EH (cell line): ENCODE measurements around the gene TRPT1.

Source experiments
- DNase-seq: peaks from one replicate; pipeline ENCODE4 v3.0.0-alpha.2; 2015; ENCODE audit warnings: low read depth

The TRPT1 gene

DNA sequence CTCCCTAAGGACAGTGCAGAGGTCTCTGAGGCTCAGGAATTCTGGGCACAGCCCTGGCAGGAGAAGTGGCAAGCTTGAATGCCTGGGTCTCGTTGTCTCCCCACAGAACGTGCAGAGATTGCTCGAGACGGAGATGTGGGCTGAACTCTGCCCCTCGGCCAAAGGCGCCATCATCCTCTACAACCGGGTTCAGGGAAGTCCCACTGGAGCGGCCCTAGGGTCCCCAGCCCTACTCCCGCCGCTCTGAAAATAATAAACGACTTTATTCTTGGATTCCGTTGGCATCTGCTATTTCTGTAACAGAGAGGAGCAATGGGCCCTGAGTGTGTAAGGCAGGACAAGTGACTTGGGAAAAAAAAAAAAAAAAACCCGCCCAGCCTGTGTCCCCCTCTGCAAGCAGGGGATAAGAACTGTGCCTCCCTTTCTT lies 3.8 kb upstream of the TRPT1 start:
- DNase-seq = no peak

DNA sequence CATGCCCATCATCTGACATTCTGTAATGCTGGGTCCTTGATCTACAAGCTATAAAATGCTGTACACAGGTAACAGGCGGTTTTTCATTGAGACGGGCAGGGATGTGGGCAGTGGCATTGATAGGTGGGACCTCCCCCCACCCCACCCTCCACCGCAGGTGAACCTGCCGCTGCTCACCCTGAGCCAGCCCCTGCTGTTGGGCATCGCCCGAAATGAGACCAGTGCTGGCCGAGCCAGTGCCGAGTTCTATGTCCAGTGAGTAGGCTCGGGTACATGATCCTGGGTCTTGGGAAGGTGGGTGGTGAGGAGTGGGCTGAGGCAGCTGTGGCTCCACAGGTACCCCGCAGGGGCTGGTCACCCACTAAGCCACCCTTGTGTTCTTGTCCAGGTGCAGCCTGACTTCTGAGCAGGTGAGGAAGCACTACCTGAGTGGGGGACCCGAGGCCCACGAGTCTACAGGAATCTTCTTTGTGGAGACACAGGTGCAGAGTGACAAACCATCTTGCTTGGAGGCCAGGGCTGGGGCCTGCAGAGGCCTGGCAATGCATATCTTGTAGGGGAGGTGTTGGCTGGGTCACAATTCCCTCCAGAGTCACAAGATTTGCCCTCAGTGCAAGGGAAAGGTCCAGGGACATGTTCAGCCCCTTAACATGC lies 3.2 kb upstream of the TRPT1 start:
- no peak for DNase-seq

DNA sequence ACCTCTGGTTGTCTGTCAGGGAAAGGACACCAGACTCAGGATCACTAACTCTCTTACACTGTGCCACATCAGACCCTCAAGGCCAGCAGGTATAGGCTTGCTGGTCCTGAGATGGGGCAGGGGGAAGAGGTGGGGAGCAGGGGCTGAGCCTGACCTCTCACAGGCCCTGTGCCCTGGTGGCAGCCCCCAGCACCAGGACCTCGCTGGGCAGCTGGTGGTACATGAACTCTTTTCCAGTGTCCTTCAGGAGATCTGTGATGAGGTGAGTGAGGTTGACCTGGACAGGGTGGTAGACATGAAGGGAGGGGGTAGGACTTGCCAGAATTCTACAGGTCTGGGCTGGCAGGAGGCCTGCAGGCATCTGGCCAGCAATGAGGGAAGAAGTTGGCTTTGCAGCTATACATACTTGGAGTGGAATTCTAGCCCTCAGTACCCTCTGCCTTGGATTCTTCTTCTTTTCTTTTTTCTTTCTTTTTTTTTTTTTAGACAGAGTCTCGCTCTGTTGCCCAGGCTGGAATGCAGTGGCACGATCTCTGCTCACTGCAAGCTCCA lies 1.5 kb upstream of the TRPT1 start:
- DNase-seq = no peak

DNA sequence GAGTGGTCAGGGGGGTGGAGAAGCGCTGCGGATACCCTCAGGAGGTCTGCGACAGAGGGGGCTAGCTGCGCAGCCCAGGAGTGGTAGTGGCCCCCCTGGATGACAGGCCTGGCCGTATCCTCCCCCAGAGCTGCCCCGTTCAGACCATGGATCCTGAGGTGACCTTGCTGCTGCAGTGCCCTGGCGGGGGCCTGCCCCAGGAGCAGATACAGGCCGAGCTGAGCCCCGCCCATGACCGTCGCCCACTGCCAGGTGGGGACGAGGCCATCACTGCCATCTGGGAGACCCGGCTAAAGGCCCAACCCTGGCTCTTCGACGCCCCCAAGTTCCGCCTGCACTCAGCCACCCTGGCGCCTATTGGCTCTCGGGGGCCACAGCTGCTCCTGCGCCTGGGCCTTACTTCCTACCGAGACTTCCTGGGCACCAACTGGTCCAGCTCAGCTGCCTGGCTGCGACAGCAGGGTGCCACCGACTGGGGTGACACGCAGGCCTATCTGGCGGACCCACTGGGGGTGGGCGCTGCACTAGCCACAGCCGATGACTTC lies 593 bp upstream of the TRPT1 start:
- peak; percentile 26 for DNase-seq

DNA sequence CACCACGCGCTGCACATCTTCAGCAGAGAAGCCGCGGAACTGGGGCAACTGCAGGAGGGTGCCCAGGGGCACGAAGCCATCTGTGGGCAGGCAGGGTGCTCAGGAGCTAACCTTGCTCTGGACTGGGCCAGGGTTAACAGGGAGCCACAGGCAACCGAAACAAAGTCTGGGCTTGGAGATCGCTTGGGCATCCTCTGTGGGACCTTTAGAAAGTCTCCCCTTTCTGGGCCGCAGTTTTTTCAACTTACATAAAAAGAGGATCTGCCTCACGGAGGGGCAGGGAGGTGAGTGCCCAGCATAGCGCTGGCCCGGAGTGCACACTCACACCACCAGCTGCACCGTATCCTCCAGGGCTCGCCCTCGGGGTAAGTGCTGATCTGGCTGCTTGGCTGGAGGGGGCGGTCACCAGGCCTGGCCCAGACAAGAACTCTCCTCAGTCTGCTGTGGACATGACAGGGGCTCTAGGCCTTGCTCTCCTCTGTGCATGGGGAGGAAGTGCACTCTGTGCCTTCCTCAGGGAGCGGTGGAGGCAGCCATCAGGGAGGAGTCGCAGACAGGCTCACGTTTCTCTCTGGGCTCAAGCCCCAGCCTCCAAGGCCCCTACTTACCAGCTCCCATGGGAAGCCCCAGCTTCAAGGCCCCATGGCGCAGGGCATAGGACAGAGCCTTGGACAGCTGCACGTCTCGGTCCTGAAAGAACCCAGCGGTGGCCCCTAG lies 937 bp downstream of the TRPT1 start:
- no peak for DNase-seq

DNA sequence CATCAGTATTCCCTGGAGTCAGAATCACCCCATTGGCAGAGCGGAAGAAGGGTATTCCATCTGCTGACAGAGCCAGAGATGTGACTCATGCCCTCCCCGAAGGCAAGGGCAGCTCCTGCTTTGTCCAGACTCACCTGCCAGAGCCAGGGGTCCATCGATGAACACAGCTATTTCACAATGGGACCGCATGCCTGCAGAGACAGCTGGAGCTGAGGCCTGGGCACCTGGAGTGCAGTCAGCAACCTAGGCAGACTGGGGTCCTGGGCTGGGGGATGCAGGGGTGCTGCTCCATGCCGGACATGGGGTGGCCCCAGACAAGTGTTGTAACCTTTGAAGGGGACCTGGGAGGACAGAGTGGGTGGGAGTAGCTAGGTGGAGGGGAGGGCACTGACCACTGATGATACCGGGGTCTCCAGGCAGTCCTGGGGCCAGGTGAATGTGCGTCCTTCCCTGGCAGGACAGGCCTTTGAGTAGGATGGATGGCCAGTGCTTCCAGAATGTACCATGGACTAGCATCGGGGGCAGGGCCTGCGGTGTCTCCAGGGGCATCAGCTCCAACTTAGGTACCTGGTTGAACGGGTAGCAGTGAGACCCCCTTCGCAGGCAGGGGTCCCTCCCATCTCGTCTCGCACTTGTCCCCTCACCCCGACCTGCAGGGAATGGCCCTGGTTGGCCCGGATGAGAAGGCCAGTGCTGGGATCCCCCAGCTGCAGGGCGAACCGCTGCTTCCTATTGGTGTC lies 1.7 kb downstream of the TRPT1 start:
- no peak for DNase-seq

DNA sequence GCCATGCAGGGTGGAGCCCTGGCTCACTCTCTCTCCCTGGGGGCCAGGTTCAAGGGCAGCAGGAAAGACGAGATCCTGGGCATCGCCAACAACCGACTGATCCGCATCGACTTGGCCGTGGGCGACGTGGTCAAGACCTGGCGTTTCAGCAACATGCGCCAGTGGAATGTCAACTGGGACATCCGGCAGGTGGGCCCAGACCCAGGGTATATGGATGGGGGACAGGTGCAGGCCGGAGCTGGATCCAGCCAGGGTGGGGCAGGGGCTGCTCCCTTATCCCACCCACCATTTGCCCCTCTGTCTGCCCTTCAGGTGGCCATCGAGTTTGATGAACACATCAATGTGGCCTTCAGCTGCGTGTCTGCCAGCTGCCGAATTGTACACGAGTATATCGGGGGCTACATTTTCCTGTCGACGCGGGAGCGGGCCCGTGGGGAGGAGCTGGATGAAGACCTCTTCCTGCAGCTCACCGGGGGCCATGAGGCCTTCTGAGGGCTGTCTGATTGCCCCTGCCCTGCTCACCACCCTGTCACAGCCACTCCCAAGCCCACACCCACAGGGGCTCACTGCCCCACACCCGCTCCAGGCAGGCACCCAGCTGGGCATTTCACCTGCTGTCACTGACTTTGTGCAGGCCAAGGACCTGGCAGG lies 2.9 kb downstream of the TRPT1 start:
- DNase-seq = no peak

DNA sequence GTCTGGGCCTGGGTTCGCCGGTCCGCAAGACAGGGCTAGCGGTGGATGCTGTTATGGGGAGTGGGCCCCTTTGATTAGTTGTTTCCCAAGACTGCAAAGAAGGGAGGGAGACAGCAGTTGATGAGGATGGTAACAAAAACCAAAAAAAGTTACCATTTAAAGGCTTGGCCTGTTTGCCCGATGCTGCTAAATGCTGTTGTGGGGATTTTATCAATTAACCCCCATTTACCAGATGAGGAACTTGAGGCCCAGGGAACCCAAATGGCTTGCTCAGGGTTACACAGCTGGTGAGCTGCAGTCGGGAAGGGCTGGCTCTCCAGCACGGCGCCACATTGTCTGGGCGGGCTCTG lies 3.4 kb downstream of the TRPT1 start:
- no peak for DNase-seq

DNA sequence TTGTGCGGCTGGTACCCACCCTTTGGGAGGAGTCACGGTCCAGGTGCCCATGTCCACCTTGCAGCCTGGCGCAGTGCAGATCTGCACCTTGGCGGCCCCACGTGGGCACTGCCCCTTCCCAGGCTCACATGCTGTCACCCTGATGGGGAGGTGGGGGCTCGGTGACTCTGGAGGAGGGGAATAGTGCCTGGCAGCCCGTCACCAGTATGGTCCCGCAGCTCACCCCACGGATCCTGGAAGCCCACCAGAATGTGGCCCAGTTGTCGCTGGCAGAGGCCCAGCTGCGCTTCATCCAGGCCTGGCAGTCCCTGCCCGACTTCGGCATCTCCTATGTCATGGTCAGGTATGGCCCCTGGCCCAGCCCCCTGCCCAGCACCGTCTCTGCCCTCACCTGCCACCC lies 5.2 kb downstream of the TRPT1 start:
- no peak for DNase-seq

DNA sequence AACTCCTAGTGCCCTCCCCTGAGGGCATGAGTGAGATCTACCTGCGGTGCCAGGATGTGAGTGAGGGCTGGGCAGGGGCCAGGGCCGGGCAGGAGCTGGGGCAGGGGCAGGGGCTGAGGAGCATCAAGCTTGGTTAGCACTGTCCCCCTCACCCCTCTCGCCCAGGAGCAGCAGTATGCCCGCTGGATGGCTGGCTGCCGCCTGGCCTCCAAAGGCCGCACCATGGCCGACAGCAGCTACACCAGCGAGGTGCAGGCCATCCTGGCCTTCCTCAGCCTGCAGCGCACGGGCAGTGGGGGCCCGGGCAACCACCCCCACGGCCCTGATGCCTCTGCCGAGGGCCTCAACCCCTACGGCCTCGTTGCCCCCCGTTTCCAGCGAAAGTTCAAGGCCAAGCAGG lies 5.7 kb downstream of the TRPT1 start:
- DNase-seq = no peak

DNA sequence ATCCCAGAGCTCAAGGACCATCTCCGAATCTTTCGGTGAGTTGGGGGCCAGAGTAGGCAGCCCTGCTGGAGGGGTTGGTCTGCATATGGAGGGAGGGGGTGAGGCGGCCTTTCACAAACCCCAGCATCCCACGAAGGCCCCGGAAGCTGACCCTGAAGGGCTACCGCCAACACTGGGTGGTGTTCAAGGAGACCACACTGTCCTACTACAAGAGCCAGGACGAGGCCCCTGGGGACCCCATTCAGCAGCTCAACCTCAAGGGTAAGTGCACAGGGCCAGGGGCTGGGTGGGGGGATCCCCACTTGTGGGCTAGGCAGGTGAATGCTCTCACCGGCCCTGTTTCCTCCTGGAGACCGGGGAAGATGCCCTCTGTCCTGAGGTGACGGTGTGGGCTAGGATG lies 6.2 kb downstream of the TRPT1 start:
- DNase-seq = no peak

DNA sequence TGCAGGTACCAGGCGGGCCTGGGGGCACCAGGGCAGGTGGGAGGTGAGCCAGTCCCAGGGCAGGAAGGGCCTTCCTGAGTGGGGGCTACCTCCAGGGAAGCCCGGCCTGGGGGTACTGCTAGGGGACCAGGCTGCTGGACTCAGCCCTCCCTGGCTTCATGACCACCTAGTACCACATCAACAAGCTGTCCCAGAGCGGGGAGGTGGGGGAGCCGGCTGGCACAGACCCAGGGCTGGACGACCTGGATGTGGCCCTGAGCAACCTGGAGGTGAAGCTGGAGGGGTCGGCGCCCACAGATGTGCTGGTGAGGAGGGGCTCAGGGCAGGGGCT lies 6.7 kb downstream of the TRPT1 start:
- no peak for DNase-seq

DNA sequence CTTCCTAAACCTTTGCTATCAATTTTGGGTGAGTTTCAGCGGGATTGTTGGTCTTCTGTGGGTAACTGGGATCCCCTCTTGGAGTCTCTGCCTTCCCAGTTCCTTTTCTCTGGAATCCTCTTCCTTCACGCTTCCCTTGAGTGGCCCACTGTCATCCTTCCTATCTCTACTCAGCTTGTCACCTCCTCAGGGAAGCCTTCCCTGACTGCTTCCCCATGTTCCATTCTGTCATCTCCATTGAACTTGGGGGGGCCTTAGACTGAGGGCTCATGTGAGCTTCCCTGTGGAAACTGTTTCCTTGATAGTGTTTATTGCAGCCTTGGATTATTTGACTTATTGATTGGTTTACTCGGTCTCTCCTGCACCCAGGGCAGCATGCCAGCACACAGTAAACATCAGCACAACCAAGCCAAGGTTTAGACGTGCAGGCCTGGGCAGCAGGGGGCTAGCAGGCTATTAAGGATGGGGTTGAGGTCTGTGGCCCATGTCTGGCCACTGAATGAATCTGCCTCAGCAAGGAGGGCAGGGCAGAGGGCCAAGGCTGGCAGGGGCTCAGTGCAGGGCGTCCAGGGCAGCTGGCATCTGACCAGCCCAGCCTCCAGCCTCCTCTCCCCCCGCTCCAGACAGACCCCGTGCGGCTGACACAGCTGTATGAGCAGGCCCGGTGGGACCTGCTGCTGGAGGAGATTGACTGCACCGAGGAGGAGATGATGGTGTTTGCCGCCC lies 7.2 kb downstream of the TRPT1 start:
- DNase-seq = no peak

DNA sequence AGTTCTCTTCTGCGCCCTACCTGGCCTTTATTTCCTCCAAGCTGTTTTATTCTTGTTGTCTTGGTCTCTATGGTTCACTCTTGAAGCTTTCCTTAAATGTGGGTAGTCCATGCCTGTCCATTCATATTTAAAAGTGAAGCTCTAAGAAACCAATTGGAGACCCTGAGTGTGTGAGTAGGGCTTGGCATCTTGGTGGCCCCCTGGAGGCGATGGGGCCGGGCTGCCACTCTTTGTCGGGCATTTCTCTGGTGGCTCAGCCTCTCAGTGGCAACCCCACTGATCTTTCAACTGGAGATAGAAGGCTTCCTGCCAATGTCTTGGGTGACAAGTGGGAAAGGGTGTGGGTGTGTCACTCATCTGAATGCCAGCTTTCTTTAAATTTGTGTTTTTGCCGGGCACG lies 9.1 kb downstream of the TRPT1 start:
- no peak for DNase-seq

DNA sequence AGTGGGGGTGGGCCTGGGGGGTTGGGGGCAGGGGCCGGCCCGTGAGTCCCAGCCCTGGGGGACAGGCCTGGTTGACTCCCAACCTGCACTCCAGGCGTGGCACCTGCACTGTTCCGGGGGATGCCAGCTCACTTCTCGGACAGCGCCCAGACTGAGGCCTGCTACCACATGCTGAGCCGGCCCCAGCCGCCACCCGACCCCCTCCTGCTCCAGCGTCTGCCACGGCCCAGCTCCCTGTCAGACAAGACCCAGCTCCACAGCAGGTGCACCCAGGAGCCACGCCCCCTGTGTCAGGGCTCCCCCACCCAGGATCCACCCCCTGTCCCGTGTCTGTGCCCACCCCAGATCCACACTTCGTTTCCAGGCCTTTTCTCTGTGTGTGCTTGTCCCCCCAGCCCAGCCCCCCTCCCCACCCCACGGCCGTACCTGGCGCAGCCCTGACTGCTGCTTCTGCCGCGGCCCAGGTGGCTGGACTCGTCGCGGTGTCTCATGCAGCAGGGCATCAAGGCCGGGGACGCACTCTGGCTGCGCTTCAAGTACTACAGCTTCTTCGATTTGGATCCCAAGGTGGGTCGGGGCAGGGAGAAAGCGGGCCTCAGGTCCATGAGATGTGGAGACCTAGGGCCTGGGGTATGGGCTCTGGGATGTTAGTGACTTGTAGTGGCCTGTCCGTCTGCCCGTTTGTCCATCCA lies 14.7 kb downstream of the TRPT1 start:
- no peak for DNase-seq

DNA sequence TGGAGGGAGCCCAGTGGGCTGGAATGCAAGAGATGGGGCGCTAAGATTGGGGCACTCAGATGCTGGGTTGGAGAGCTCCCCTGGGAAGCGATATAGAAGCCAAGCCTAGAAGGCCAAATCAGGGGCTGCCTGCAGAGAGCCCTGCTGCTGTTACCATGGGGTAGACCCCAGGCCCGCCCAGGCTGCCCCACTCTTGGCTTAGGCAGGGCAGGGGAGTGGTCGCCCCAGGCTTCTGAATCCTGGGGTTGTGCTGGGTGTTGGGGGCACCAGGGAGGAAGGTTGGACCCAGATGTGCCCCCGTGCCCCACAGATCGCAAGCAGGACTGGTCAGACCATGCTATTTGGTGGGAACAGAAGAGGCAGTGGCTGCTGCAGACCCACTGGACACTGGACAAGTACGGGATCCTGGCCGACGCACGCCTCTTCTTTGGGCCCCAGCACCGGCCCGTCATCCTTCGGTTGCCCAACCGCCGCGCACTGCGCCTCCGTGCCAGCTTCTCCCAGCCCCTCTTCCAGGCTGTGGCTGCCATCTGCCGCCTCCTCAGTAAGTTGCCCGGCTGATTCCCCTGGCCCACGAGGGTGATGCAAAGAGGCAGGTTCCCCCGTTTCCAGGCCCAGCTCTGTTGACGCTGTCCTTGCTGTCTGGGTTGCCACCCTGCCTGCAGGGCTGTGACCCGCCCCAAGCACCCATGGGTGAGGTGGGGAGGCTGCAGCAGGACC lies 15.5 kb downstream of the TRPT1 start:
- no peak for DNase-seq

DNA sequence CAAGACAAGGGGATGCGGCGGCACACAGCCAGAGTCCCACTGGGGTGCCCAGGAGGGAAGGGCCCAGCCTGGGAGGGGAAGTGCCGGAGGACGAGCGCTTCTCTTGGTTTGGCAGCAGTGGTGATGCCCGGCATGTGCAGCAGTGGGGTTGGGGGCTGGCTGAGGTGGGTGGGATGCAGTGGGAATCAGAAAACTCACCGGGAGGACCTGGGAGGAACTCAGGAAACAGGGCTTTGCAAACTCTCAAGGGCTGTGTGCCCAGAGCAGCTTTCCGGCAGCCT lies 16.5 kb downstream of the TRPT1 start:
- no peak for DNase-seq

DNA sequence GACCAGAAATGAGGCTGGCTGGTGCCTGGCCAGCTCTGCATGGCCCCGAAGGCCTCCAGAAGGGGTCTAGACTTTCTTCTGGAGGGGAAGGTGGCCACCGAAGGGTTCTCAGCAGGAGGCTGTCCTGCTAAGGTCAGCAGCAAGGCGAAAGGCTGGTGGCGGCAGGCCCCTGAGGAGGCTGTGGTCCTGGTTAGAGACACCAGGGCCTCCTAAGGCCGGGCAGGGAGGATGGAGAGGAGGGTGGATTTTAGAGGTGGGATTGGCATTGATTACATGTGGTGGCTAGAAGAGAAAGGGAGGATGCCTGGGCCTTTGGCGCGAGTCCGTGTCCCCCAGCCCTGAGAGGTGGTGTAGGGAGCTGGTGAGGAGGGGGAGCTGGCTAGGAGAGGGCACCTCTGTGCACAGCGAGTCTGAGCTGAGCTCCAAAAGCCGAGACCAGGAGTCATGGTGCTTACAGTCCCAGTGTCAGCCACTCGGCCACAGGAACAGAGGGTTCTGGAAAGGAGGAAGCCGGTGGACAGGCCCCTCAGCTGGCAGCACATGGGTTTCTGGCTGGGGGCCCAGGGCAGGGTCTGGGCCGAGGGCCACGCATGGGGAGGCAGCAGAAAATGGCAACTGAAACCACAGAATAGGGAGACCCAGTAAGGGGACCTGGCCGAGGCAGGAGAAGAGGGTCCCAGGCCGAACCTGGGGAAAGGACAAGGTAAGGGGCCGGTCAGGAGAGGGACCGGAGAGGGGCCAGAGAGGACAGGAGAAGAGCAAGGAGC lies 17.0 kb downstream of the TRPT1 start:
- no peak for DNase-seq

DNA sequence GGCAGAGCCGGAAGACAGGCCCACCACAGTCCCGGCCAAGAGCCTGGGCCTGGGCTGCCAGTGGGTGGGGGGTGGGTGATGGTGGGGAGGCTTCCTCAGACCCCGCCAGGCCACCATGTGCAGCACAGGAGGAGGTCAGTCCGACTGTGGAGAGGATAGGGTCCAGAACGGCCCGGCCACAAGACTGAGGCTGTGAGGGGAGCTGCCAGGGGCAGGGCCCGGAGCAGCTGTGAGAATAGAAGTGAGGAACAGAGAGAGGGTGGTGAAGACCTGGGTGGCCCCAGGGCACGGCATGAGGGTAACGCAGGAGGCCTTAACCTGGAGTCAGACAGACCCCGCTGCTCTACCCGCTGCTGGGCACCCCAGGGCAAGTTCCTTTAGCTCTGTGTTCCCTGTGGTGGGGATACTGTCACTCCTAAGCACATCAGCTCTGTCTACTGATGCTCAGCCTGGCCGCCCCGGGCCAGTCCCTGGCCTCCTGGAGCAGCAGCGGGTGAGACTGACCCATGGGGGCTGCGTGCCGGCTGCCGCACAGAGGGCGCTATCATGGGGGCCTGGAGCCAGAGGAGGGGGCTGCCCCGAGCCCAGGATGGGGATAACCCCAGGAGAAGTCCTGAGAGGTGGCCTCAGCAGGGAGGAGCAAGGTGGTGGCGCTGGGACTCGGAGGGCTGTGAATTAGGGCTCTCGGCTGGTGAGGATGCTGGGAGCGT lies 17.7 kb downstream of the TRPT1 start:
- DNase-seq = no peak
